Posterior cingulate gyrus (tissue), 11 donors: Measurements from ENCODE around the gene MOB2.

Source experiments
- DNase-seq, 10 donors: peaks; one replicate each; pipeline versions ENCODE4 v3.0.0 to v3.0.0-alpha.2; 2020 to 2021; ENCODE audit warnings: mixed read lengths in 3 of 10
- intact Hi-C: fragments of 100-400 bp; cut with DNase I; formaldehyde crosslinking; loops from one replicate; pipeline ENCODE4 v1.15.1; 2023

MOB2 gene

DNA sequence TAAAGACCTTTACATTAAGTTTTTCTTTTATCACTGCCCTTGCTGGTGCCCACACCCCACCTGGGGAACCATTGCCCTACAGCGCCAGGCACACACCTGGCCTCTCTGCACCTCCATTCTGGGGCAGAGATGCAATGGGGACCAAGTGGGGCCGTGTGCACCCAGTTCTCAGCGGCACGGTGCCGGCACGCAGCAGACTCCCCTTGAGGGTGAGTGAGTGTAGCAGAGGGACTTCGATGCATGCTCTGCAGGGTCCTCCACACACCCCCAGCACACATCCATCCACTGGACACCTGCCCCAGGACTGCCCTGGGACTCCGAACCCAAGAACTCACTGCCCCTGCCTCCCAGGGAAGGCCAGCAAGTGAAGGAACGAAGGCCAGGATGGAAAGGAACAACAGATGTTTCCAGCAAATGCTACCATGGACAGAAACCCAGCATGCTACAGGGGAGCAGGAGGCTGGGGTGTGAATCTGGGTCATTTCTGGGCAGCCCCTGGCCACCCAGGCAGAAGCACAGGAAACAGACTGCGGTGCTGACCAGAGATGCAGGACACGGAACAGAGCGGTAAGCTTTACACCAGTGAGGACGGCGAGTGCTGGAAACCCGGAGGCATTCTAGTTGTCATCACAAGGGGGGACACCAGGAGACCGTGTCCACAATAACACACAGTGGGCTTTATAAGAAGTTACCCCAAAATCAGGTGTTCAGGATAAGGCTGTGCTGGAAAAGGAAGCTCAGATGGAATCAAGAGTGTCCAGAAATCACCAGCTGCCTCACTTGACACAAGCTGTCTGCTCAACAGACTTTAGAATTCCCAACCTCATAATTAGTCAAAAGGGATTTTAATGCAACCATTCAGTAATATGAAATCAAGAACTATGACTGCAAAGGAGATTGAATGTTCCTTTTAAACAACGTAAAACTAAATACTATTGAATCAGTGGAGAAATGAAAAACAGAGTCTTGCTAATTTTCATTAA lies 32.7 kb upstream of the MOB2 start:
- intact Hi-C loops, result loop anchor here (5.0 to 10.0 kb wide), 3 partner anchors 62 to 317 kb away; no protein-coding TSS in a partner anchor
- DNase-seq, result peak in 3 of 10 donors; percentile 31 to 65 (median 52)

DNA sequence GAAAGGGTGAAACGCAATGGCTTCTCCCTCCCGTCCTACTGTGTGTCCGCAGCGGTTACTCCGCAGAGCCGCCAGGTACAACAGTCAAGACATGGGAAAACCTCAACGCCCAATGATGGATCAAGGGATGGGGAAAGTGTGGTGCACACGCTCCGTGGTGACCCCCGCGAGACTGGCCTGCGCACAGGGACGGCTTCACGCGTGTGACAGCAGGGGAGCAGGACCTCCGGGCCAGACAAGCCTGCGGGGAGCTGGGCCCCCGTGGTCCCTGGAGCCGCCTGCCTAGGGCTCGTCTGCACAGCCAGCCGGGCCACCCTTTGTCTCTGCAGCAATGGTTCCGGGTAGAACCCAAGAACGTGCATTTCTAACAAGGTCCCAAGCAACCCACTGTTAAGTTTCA lies 31.7 kb upstream of the MOB2 start:
- intact Hi-C loops, result loop anchor here (5.0 to 10.0 kb wide), 3 partner anchors 61 to 316 kb away; no protein-coding TSS in a partner anchor
- peak in 3 of 10 donors; percentile 39 to 61 (median 44) for DNase-seq

- peak in 3 of 10 donors; percentile 70 to 78 (median 75) for DNase-seq
- intact Hi-C loops, result loop anchor here (5.0 to 10.0 kb wide), 3 partner anchors 60 to 315 kb away; no protein-coding TSS in a partner anchor
Observed at GRCh38 chr11:1517117-1518005, 30.8 kb upstream of the MOB2 start.

DNA sequence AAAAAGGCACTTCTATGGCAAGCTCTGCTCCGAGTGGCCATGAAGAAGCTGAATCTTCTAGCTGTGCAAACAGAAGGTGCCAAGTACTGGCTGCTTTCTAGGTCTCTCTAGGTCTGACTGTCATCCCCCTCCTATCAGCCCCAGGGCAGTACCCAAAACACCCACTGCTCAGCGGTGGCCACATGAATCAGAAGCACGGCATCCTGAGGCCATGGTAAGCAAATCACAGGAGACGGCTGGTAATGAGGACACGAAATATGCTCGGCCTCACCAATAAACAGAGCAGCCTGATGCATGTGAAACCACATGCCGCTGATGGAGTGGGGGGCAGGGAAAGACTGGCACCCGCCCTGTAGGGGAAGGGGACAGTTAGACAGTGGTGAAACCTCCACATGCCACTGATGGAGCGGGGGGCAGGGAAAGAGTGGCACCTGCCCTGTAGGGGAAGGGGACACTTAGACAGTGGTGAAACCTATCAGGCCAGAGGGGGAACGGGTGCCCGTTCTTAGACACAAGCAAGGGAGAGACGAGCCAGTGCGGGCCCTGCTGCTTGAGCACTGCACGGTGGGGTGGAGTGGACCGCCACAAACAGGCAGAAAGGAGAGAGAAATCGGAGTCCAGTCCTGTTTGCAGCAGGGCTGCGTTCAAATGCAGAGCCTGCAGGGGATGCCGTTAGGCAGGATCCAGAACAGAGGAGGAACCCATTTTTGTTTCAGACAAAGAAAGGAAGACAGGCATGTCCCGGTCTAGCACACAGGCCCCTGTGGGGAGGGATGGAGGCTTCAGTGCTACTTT lies 29.9 kb upstream of the MOB2 start:
- intact Hi-C loops, result loop anchor here (5.0 to 10.0 kb wide), 3 partner anchors 59 to 314 kb away; no protein-coding TSS in a partner anchor

DNA sequence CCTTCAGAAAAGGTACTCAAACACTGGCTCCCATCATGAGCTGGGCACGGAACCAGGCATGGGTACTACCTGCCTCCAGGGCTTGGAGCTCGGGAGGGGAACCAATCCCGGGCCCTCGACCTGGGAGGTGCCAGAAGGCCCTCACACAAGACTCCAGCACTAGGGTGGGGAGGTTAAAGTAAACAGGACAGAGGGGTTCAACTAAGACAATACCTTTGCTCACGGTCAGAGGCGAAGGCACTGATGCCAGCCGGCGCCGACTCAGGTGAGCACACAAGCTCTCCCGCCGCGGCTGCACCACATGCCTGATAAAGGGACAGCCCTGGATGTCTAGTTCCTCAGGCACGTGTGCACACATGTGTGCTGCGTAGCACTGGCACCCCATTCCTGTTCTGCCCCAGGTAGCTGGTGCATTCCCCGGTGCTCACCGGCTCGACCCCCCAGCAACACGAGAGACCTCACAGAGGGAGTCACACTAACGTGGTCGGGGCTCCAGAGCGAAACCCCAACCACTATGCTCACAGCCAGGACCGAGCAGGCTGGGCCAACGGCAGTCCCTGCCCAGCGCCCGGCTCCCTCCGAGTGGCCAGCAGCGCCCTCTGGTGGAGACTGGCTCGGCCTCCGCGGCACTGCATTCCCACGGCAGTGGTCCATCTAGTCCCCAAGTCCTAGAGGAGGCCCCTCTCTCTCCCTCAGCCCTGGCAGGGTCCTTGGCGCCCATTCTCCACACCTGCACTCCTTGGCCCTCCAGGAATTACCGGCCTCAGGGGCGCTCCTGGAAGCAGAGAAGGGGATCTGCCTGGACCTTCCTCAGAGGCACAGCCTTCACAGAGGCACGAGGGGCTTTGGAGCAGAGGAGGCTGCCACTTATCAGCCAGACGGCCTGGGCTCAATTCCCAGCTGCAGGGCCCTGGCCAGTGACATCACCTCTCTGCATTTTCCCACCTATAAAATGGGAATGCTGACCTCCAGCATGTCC lies 28.8 kb upstream of the MOB2 start:
- intact Hi-C loops, result loop anchor here (2.0 to 10.0 kb wide), 4 partner anchors 58 to 313 kb away; partner anchors contain the start of gene TOLLIP
- DNase-seq, result peak; percentile 80 to 98 (median 92)

More for the DNA sequence above, 29.9 kb upstream of the MOB2 start:
- DNase-seq, result peak in 3 of 10 donors; percentile 45 to 67 (median 64)

DNA sequence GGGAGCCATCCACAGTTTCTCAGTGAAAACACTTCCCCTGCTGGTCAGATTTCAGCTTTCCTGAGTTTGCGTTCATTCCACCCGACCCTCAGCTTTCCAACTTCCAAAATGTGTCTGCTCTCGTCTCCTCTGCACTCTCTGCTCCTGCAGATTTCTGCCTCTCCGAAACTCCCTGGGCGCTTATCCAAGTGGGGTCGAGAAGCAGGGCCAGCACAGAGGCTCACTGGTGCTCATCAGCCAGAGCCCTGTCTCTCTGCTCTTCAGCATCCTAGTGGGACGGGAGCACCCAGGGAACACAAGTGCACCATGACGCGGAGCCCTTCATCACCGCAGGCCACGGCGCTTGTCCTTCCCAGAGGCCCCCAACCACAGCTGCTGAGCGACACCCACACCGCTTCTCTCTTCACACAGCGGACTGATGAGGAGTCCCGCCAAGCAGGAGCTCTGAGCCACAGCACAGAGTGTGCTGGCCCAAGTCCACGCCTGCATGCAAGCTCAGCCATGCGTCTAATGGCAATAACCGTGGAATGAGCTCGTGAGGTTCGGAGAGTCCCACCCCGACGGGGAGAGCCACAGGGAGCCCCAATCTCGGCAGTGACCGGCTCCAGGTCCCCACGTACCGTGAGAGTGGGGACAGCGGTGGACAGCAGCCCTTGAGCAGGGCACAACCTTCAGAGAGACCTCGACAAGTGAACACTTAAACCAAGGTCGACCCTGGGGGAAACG lies 27.9 kb upstream of the MOB2 start:
- intact Hi-C loops, result loop anchor here (2.0 to 10.0 kb wide), 4 partner anchors 57 to 312 kb away; partner anchors contain the start of gene TOLLIP

DNA sequence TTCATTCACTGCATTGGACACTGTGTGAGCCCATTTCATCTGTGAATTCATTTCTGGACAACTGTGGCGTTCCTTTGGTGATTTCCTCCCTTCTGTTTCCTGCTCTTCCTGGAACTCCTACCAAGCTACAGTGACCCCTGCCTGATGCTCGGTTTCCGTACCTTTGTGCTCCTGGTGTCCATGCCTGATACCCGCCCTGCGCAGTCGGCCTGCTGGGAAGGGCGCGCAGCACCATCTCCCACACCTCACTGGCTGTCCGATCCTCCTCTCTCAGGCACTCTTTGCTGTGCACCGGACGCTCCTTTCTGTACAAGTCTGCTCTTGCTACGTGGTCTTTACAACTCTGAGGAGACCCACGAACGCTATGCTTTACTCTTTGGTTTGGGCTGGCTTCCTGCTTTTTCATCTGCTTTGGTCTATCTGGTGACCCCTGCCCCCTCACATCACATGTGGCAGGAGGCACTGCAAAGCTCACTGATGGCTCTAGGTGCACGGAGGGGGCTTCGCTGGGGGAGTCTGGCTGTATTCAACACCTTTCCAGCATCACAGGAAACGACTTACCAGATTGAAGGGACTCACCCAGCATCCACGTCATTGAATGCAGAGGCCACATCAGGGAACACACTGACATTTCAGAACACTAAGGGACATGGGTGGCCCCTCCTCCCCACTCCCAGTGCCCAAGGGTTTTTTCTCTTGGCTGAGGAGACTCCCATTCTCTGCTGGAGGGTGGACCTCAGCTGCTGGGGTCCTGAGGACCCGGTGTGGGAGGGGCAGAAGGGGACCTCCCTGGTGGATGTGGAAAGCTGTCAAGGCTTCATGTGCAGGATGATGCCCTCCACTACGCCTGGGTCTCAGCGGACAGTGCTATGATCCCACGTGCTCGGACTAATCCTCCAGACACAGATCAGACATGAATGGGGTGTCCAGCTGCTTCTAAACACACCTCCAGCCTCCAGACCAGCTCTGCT lies 27.0 kb upstream of the MOB2 start:
- peak in 3 of 10 donors; percentile 45 to 61 (median 59) for DNase-seq
- intact Hi-C loops, result loop anchor here (2.0 to 10.0 kb wide), 2 partner anchors 109 to 205 kb away; partner anchors contain the start of gene TOLLIP

More for the DNA sequence above, 27.9 kb upstream of the MOB2 start:
- peak in 9 of 10 donors; percentile 38 to 96 (median 78) for DNase-seq

DNA sequence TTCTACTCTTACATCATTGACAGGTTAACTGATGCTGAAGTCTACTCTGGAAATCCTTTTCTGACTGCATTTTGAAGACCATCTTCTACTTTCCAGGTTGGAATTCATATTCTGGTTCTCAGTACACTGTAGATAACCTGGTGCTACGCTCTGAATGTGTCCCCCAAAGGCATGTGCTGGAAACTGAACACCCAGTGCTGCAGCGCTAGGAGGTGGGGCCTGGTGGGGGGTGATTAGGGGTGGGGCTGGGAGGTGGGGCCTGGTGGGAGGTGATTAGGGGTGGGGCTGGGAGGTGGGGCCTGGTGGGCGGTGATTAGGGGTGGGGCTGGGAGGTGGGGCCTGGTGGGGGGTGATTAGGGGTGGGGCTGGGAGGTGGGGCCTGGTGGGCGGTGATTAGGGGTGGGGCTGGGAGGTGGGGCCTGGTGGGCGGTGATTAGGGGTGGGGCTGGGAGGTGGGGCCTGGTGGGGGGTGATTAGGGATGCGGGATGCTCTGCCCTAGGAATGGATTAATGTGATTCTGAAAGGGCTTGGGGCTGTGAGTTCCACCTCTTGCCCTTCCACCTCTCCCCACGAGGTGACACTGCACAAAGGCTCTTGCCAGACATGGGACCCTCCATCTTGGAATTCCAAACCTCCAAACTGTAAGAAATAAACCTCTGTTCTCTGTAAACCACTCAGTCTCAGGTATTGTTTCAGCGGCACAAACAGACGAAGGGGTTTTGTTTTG lies 26.1 kb upstream of the MOB2 start:
- DNase-seq, result peak in 3 of 10 donors; percentile 4 to 24 (median 16)
- intact Hi-C loops, result loop anchor here (10.0 kb wide), 1 partner anchor 108 kb away; no protein-coding TSS in a partner anchor

- intact Hi-C loops, result loop anchor here (10.0 kb wide), 1 partner anchor 107 kb away; no protein-coding TSS in a partner anchor
Observed at GRCh38 chr11:1511937-1512496, 25.4 kb upstream of the MOB2 start.

DNA sequence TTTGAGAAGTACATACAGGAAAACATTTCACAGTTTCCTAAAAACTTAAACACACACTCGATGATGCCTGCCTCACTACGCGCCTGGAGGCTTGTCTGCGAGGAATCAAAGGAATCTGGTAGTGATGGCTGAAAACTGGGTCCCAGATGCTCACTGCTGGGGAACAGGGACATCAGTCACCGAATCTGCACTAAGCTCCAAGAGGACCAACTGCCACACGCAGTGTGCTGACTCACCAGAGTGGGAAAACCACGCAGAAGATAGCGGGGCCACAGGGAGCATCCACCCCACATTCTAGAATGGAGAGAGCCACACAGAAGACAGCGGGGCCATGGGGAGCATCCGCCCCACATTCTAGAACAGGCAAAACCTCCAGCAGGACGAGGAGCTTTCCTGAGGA lies 24.3 kb upstream of the MOB2 start:
- peak in 4 of 10 donors; percentile 36 to 85 (median 81) for DNase-seq
- intact Hi-C loops, result loop anchor here (10.0 kb wide), 1 partner anchor 106 kb away; no protein-coding TSS in a partner anchor

More at GRCh38 chr11:1511937-1512496, 25.4 kb upstream of the MOB2 start:
- DNase-seq, result peak in 3 of 10 donors; percentile 26 to 73 (median 58)

- peak in 3 of 10 donors; percentile 29 to 78 (median 71) for DNase-seq
- intact Hi-C loops, result loop anchor here (10.0 kb wide), 1 partner anchor 106 kb away; no protein-coding TSS in a partner anchor
Observed at GRCh38 chr11:1510351-1510750, 23.8 kb upstream of the MOB2 start.

GRCh38 chr11:1509626-1510255 lies 23.2 kb upstream of the MOB2 start:
- intact Hi-C loops, result loop anchor here (10.0 kb wide), 1 partner anchor 105 kb away; no protein-coding TSS in a partner anchor
- peak in 3 of 10 donors; percentile 42 to 60 (median 49) for DNase-seq

DNA sequence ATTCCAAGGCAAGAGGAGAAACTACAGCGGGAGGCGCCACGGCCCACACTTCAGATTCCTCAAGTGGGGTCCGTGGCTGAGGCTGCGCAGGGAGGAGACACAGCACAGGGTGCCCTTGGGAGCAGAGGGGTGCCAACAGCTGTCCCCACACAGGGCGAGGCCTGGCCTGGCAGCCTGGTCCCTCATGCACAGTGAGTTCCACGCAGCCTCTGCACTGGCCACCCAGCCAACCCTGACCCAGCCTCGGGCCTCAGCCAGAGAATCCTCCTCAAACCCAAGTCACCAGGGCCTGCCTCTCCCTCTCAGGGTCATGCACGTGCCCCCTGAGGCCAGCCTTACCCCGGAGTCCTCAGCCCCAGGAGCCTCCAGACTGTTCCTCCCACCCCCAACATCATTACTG lies 22.4 kb upstream of the MOB2 start:
- peak in 5 of 10 donors; percentile 5 to 73 (median 50) for DNase-seq
- intact Hi-C loops, result no loop called here

- peak in 4 of 10 donors; percentile 16 to 70 (median 56) for DNase-seq
- intact Hi-C loops, result no loop called here
Observed at GRCh38 chr11:1508491-1508891, 21.9 kb upstream of the MOB2 start.
